Body of pancreas (tissue), 4 donors: ENCODE data around the gene ABHD13. TPM values are rescaled to one million over a fixed set of nuclear protein-coding genes. Genes with fewer than 3 reads are reported as not detected.

Source experiments
- ATAC-seq: fragments of 150-250 bp; one replicate; pipeline ENCODE4 v1.9.1; 2016
- DNase-seq, 4 donors: peaks; one replicate each; pipeline ENCODE4 v3.0.0-alpha.2; 2019
- H3K27ac ChIP-seq, 4 donors: fragments of 200-600 bp; sonication (generic); 1 replicate in 3 of 4; 2 replicates in 1 of 4; pipeline versions ENCODE4 v1.5.1 to v1.6.1; 2016 to 2019; ENCODE audit warnings: mild to moderate bottlenecking in 1 of 4, mixed read lengths in 1 of 4, moderate library complexity in 1 of 4
- H3K27me3 ChIP-seq, 2 donors: fragments of 200-600 bp; sonication (generic); one replicate each; pipeline ENCODE4 v1.6.0; 2016; ENCODE audit warnings: mild to moderate bottlenecking in 1 of 2
- H3K36me3 ChIP-seq, 2 donors: fragments of 200-600 bp; sonication (generic); replicated peaks in 1 of 2; 2 replicates each; pipeline ENCODE4 v1.5.1; 2016; ENCODE audit warnings: low read depth in 2 of 2; ENCODE audit not compliant: insufficient read depth in 1 of 2
- H3K4me1 ChIP-seq: fragments of 200-600 bp; sonication (generic); one replicate; pipeline ENCODE4 v1.6.0; 2016
- H3K4me3 ChIP-seq, 2 donors: fragments of 200-600 bp; sonication (generic); 1 replicate in 1 of 2; 2 replicates in 1 of 2; pipeline ENCODE4 v1.5.1; 2016 to 2019
- H3K9me3 ChIP-seq, 3 donors: fragments of 200-600 bp; sonication (generic); 1 replicate in 2 of 3; 2 replicates in 1 of 3; pipeline ENCODE4 v1.5.1; 2016
- POLR2A ChIP-seq, 3 donors: fragments of 450-650 bp; IDR thresholded peaks; one replicate each; pipeline ENCODE4 v1.6.1; 2016; ENCODE audit warnings: antibody characterized with exemption in 3 of 3, mild to moderate bottlenecking in 2 of 3
- WGBS, 2 donors: methylation state at CpG; one replicate each; pipeline ENCODE4 v1.1.5; 2017; 5-methylcytosine and 5-hydroxymethylcytosine counted together
- intact Hi-C: fragments of 100-400 bp; cut with DNase I; formaldehyde crosslinking; loops from one replicate; pipeline ENCODE4 v1.15.1; 2023
- total RNA-seq, 2 donors: library from RNA; depleted of rRNA; stranded (reverse); fragments of >200 nt; gene quantifications; one replicate each; pipeline ENCODE4 v1.1.0, GENCODE V29; 2016
- TF ChIP-seq, protein P1 (sequence below), 7 experiments: fragments of 450-650 bp in 4 of 7; fragments of 200-600 bp in 3 of 7; sonication (generic) in 3 of 7; IDR thresholded peaks; one replicate each; pipeline ENCODE4 v1.5.1; 2016 to 2019; ENCODE audit warnings: antibody characterized with exemption in 7 of 7

ABHD13 gene
- total RNA-seq, 2 donors from 2014 or later, result 5.6 to 10.9 TPM

- Histone ChIP-seq H3K27ac (peak overlapping the region in 1 of 4 donors; percentile 57), H3K4me3 (no peak overlapping the region), H3K9me3 (no peaks in the 10 kb centered on the region), H3K4me1 (peaks cover 16% of the 10 kb centered on the region), H3K36me3 (no peaks in the 10 kb centered on the region), H3K27me3 (no peaks in the 10 kb centered on the region)
- TF ChIP-seq POLR2A (IDR thresholded peaks at IDR 0.05), result no peak
- TF ChIP-seq, protein P1, sequence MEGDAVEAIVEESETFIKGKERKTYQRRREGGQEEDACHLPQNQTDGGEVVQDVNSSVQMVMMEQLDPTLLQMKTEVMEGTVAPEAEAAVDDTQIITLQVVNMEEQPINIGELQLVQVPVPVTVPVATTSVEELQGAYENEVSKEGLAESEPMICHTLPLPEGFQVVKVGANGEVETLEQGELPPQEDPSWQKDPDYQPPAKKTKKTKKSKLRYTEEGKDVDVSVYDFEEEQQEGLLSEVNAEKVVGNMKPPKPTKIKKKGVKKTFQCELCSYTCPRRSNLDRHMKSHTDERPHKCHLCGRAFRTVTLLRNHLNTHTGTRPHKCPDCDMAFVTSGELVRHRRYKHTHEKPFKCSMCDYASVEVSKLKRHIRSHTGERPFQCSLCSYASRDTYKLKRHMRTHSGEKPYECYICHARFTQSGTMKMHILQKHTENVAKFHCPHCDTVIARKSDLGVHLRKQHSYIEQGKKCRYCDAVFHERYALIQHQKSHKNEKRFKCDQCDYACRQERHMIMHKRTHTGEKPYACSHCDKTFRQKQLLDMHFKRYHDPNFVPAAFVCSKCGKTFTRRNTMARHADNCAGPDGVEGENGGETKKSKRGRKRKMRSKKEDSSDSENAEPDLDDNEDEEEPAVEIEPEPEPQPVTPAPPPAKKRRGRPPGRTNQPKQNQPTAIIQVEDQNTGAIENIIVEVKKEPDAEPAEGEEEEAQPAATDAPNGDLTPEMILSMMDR (IDR thresholded peaks at IDR 0.05), result no peak
- ATAC-seq, result peak; percentile 70
- intact Hi-C loops, result no loop called here
- WGBS, 2 donors, result 0 to 8% methylated on average over 1 of the region's 1 CpG
- no peak for DNase-seq
Measured at GRCh38 chr13:108226184-108226583, 8.0 kb downstream of the ABHD13 start.

- 63 to 65% methylated on average over 1 of the region's 1 CpG for WGBS, 2 donors
- H3K27me3 ChIP-seq, result no peaks in the 10 kb centered on the region
- intact Hi-C loops, result no loop called here
- H3K36me3 ChIP-seq, result no peaks in the 10 kb centered on the region
- no peak overlapping the region for H3K27ac ChIP-seq
- H3K9me3 ChIP-seq, result no peaks in the 10 kb centered on the region
- no peak overlapping the region for H3K4me3 ChIP-seq
- ATAC-seq (peak; percentile 47), DNase-seq (peak in 1 of 4 donors; percentile 21)
- H3K4me1 ChIP-seq, result peaks cover 16% of the 10 kb centered on the region
- TF ChIP-seq, protein P1 (IDR thresholded peaks at IDR 0.05), result peak; percentile 56 to 88 (median 68)
- no peak for TF ChIP-seq POLR2A (IDR thresholded peaks at IDR 0.05)
Measured at GRCh38 chr13:108227651-108228272, 9.6 kb downstream of the ABHD13 start.

GRCh38 chr13:108230377-108230776, 12.2 kb downstream of the ABHD13 start:
- DNase-seq, result no peak
- no peaks in the 10 kb centered on the region for H3K36me3 ChIP-seq
- H3K4me1 ChIP-seq, result peaks cover 16% of the 10 kb centered on the region
- no peak overlapping the region for H3K27ac ChIP-seq
- no peak for TF ChIP-seq POLR2A (IDR thresholded peaks at IDR 0.05)
- intact Hi-C loops, result no loop called here
- H3K9me3 ChIP-seq, result no peaks in the 10 kb centered on the region
- ATAC-seq, result no peak
- H3K4me3 ChIP-seq, result no peak overlapping the region
- no peaks in the 10 kb centered on the region for H3K27me3 ChIP-seq

DNA sequence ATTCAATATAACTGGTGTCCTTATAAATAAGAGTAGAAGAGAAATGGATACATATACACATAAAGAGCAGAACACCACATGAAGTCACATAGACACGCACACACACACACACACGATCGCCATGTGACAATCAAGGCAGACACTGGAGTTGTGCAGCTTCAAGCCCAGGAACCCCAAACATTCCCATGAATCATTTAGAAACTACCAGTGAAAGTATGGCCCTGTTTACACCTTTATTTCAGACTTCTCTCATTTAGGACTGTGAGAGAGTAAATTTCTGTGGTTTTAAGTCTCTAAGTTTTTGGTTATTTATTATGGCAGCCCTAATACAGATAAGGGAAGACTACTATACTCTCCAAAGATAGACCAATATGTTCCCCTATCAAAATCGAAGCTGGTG, 31.0 kb downstream of the ABHD13 start:
- ATAC-seq (no peak), DNase-seq (no peak)
- H3K4me1 ChIP-seq, result no peaks in the 10 kb centered on the region
- peaks cover 0 to 5% (median 0%) of the 10 kb centered on the region in 3 donors for H3K9me3 ChIP-seq
- H3K27me3 ChIP-seq, result no peaks in the 10 kb centered on the region
- H3K36me3 ChIP-seq, result no peaks in the 10 kb centered on the region
- H3K27ac ChIP-seq, result no peak overlapping the region
- intact Hi-C loops, result no loop called here
- TF ChIP-seq, protein P1 (IDR thresholded peaks at IDR 0.05), result no peak
- no peak for TF ChIP-seq POLR2A (IDR thresholded peaks at IDR 0.05)
- 65 to 71% methylated on average over 4 of the region's 4 CpGs for WGBS, 2 donors
- no peak overlapping the region for H3K4me3 ChIP-seq

DNA sequence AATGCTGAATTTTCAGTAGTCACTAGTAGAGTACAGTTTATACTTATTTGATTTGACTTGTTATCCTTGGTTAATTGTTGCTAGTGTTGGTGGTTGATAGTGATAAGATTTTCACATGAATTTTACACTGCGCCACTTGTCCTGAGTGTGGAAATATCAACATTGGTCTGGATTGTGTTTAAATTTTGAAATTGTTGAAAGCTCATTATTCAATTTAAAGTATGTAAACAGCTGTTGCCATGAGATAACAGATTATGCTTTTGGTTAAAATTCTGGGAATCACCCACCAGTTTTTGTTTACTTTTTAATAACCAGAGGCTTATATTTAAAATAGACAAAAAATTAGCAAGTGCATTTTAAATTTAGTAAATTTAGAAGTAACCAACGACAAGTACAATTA, 39.1 kb downstream of the ABHD13 start:
- no peak overlapping the region for H3K27ac ChIP-seq
- peaks cover 0 to 5% (median 0%) of the 10 kb centered on the region in 3 donors for H3K9me3 ChIP-seq
- TF ChIP-seq, protein P1 (IDR thresholded peaks at IDR 0.05), result no peak
- no peak for TF ChIP-seq POLR2A (IDR thresholded peaks at IDR 0.05)
- H3K4me3 ChIP-seq, result no peak overlapping the region
- ATAC-seq (no peak), DNase-seq (no peak)
- H3K36me3 ChIP-seq, result no peaks in the 10 kb centered on the region
- 31 to 33% methylated on average over 2 of the region's 2 CpGs for WGBS, 2 donors
- H3K4me1 ChIP-seq, result no peaks in the 10 kb centered on the region
- intact Hi-C loops, result no loop called here
- no peaks in the 10 kb centered on the region for H3K27me3 ChIP-seq
